Stimulated activated CD8-positive, alpha-beta memory T cell treated with anti-CD3 and anti-CD28 coated beads, Interleukin-15, amount 100 ng/mL, for 1 hour (primary cell): ENCODE measurements around the gene ZFP90.
"Not testable (repeated sequence)": the region's sequence is repeated elsewhere in the genome, so short reads cannot be mapped to it uniquely, and the experiment has no call there.

Experiments
- DNase-seq: peaks from one replicate; pipeline ENCODE4 v3.0.0-alpha.2; 2020; ENCODE audit warnings: low read depth

Gene ZFP90

GRCh38 chr16:68517606-68518166 lies 21.4 kb upstream of the ZFP90 start:
- no peak for DNase-seq

GRCh38 chr16:68519225-68519745 lies 19.8 kb upstream of the ZFP90 start:
- no peak for DNase-seq

GRCh38 chr16:68520649-68521086 lies 18.4 kb upstream of the ZFP90 start:
- DNase-seq, result peak; percentile 77

GRCh38 chr16:68524069-68524820 lies 14.8 kb upstream of the ZFP90 start:
- DNase-seq, result no peak

DNA sequence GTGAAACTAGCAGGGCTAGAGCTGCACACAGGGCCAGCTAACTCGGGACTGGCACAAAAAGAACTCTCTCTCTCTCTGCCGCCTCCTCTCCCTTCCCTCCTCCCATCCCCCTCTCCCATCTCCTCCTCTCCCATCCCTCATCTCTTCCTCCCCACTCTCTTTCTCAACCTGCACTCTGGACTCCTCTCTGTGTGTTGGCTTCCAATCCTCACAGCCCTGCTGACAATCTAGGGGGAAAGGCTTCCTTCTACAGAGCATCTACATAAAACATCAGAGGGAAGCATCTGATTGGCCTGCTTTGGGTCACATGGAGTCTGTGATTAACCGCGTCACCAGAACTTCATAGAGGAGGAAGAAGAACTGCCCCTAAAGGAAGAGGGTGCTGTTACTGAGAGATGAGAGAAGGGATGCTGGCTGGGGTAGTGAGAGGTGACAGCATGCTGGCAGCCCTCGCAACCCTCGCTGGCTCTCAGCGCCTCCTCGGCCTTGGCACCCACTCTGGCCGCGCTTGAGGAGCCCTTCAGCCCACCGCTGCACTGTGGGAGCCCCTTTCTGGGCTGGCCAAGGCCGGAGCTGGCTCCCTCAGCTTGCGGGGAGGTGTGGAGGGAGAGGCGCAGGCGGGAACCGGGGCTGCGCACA lies 12.8 kb upstream of the ZFP90 start:
- no peak for DNase-seq

DNA sequence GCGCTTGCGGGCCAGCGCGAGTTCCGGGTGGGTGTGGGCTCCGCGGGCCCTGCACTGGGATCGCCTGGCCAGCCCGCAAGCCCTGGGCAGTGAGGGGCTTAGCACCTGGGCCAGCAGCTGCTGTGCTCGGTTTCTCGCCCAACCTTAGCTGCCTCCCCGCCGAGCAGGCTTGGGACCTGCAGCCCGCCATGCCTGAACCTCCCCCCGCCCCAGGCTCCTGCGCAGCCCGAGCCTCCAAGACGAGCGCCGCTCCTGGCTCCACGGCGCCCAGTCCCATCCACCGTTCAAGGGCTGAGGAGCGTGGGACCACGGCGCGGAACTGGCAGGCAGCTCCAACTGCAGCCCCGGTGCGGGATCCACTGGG lies 12.3 kb upstream of the ZFP90 start:
- no peak for DNase-seq

DNA sequence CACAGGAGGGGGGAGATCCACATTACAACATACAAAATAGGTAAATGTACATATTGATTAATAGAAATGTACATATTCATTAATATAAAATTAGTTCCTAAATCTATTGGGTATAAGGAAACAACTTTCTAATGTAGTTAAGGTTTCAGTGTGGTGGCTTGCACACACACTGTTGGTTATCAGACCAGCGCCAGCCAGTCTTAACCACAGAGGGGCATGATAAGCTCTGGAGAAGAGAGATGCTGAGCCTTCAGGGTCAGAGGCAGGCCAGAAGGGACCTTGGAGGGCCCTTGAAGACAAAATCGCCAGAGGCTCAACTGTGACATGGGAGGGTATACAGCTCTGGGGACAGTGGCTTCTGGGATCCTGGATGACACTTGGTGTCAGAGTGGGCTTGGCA lies 10.9 kb upstream of the ZFP90 start:
- DNase-seq, result no peak

DNA sequence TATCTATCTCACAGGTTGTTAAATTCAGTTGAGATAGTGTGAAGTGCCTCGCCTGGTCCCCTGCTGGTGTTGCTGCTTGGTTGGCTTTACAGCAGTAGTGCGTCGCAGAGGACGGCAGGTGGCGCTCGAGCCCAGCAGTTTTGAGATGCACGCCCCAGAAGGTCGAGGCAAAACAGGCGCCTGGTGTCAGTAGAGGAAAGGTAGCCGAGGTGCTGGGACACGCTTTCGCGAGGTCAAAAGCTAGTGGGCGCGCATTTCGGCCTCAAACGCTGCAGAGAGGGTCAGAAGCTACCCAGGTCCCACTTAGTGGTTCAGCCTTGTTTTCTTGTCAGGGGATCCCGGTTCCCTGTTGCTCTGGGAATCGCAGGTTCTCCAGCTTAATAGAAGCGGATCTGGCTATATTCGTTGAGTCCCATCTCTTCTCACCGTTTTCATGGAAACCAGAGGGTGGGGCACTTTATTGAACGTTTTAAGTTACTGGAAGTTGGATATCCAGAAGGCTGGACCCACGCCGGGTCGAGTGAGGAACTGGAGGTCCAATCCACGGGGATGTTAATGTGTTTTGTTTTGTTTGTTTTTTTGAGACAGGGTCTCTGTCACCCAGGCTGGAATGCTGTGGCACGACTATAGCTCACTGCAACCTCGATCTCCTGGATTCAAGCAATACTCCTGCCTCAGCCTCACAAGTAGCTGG lies 10.3 kb upstream of the ZFP90 start:
- peak; percentile 85 for DNase-seq

- no peak for DNase-seq
These were observed 9.5 kb upstream of the ZFP90 start for GRCh38 chr16:68529608-68529930.

GRCh38 chr16:68529931-68530701 lies 9.0 kb upstream of the ZFP90 start:
- peak; percentile 85 for DNase-seq

DNA sequence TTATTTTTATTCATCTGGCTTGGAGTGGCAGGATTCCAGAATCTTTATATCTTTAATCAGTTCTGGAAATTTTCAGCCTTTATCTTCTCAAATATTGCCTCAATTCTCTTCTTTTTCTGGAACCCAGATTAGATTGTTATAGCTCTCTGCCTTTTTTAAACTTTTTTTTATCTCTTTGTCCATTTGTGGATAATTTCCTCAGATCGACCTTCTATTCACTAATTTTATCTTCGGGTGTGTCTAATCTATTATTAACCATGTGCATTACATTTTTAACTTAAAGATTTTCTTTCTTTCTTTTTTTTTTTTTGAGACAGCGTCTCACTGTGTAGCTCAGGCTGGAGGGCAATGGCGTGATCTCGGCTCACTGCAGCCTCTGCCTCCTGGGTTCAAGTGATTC lies 5.2 kb upstream of the ZFP90 start:
- no peak for DNase-seq

- DNase-seq, result no peak
These were observed 3.8 kb upstream of the ZFP90 start for GRCh38 chr16:68535331-68535730.

- DNase-seq, result no peak
These were observed 684 bp downstream of the ZFP90 start for GRCh38 chr16:68539711-68540239.

GRCh38 chr16:68548947-68549346 lies 9.9 kb downstream of the ZFP90 start:
- no peak for DNase-seq

- DNase-seq, result no peak
These were observed 14.1 kb downstream of the ZFP90 start for GRCh38 chr16:68553186-68553585.

- not testable (repeated sequence) for DNase-seq
These were observed 21.2 kb downstream of the ZFP90 start for GRCh38 chr16:68560341-68560740.

DNA sequence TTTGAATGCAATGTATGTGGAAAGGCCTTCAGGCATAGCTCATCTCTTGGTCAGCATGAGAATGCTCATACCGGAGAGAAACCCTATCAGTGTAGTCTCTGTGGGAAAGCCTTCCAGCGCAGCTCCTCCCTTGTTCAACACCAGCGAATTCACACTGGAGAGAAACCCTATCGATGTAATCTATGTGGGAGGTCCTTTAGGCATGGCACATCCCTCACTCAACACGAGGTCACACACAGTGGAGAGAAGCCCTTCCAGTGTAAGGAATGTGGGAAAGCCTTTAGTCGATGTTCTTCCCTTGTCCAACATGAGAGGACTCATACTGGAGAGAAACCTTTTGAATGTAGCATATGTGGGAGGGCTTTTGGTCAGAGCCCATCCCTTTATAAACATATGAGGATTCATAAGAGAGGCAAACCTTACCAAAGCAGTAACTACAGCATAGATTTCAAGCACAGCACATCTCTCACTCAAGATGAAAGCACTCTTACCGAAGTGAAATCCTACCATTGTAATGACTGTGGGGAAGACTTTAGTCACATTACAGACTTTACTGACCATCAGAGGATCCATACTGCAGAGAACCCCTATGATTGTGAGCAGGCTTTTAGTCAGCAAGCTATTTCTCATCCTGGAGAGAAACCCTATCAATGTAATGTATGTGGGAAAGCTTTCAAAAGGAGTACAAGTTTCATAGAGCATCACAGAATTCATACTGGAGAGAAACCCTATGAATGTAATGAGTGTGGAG lies 24.7 kb downstream of the ZFP90 start:
- DNase-seq, result no peak

DNA sequence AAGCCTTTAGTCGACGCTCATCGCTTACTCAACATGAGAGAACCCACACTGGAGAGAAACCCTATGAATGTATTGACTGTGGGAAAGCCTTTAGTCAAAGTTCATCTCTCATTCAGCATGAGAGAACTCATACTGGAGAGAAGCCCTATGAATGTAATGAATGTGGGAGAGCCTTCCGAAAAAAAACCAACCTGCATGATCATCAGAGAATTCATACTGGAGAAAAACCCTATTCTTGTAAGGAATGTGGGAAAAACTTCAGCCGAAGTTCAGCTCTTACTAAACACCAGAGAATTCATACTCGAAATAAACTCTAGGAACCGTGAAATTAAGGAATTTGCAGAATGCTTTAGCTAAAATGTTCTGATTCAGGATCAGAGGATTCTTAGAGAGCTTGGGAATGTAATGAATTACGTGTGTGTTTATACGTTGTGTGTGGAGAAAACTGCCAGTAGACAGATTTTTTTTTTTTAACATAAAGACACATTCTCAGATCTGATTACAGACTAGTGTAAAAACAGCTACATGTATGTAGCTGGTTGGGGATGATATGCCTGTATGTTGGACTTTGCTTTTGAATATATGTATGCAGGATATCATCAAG lies 25.4 kb downstream of the ZFP90 start:
- DNase-seq, result no peak

GRCh38 chr16:68574479-68574878 lies 35.4 kb downstream of the ZFP90 start:
- DNase-seq, result no peak

GRCh38 chr16:68575082-68575481 lies 36.0 kb downstream of the ZFP90 start:
- DNase-seq, result no peak
